Trophoblast cell (in vitro differentiated cells and primary cell): ENCODE results near the gene ABCB1.

ENCODE experiments used
- DNase-seq, 2 donors: peaks; one replicate each; pipeline ENCODE4 v3.0.0-alpha.2; 2016
- H2AFZ ChIP-seq: 2 replicates; pipeline ENCODE4 v1.6.1; 2013; ENCODE audit warnings: low read length, moderate library complexity, mild to moderate bottlenecking; ENCODE audit not compliant: insufficient read depth, poor library complexity
- H2AK5ac ChIP-seq: 2 replicates; pipeline ENCODE4 v1.6.1; 2013; ENCODE audit warnings: mild to moderate bottlenecking, low read length
- H2BK120ac ChIP-seq: 2 replicates; pipeline ENCODE4 v1.6.1; 2013; ENCODE audit warnings: low read length, mild to moderate bottlenecking, moderate library complexity; ENCODE audit not compliant: insufficient read depth, poor library complexity
- H2BK12ac ChIP-seq: 2 replicates; pipeline ENCODE4 v1.6.1; 2013; ENCODE audit warnings: mild to moderate bottlenecking, low read length, moderate library complexity
- H2BK5ac ChIP-seq: 2 replicates; pipeline ENCODE4 v1.6.1; 2013; ENCODE audit warnings: low read length, low read depth, moderate library complexity, mild to moderate bottlenecking; ENCODE audit not compliant: poor library complexity
- H3K14ac ChIP-seq: 2 replicates; pipeline ENCODE4 v1.6.1; 2013; ENCODE audit warnings: mild to moderate bottlenecking, low read length
- H3K18ac ChIP-seq: 2 replicates; pipeline ENCODE4 v1.6.1; 2013; ENCODE audit warnings: mild to moderate bottlenecking, low read length
- H3K23ac ChIP-seq: 2 replicates; pipeline ENCODE4 v1.6.1; 2013; ENCODE audit warnings: low read length
- H3K27ac ChIP-seq: 2 replicates; pipeline ENCODE4 v1.5.1; 2013; ENCODE audit warnings: low read depth, mild to moderate bottlenecking, inconsistent platforms, low read length, moderate library complexity
- H3K27me3 ChIP-seq: 2 replicates; pipeline ENCODE4 v1.6.1; 2013; ENCODE audit warnings: inconsistent platforms, mild to moderate bottlenecking, low read length, moderate library complexity; ENCODE audit not compliant: insufficient read depth
- H3K36me3 ChIP-seq, 2 experiments: 1 replicate in 1 of 2; 2 replicates in 1 of 2; pipeline ENCODE4 v1.6.1; 2013; ENCODE audit warnings: low read length in 2 of 2, mild to moderate bottlenecking in 2 of 2, moderate library complexity in 1 of 2; ENCODE audit not compliant: insufficient read depth in 2 of 2, control insufficient read depth in 1 of 2
- H3K4ac ChIP-seq: 2 replicates; pipeline ENCODE4 v1.6.1; 2013; ENCODE audit warnings: low read depth, mild to moderate bottlenecking, low read length, moderate library complexity
- H3K4me1 ChIP-seq, 2 experiments: 1 replicate in 1 of 2; 2 replicates in 1 of 2; pipeline ENCODE4 v1.6.1; 2013; ENCODE audit warnings: low read length in 2 of 2, mild to moderate bottlenecking in 2 of 2, moderate library complexity in 1 of 2; ENCODE audit not compliant: insufficient read depth in 2 of 2, control insufficient read depth in 1 of 2
- H3K4me2 ChIP-seq: 2 replicates; pipeline ENCODE4 v1.6.1; 2013; ENCODE audit warnings: inconsistent platforms, mild to moderate bottlenecking, low read length, moderate library complexity
- H3K4me3 ChIP-seq: 2 replicates; pipeline ENCODE4 v1.5.1; 2013; ENCODE audit warnings: mild to moderate bottlenecking, low read depth, low read length, inconsistent platforms
- H3K79me1 ChIP-seq: one replicate; pipeline ENCODE4 v1.6.1; 2013; ENCODE audit warnings: low read length
- H3K79me2 ChIP-seq: 2 replicates; pipeline ENCODE4 v1.6.1; 2013; ENCODE audit warnings: low read length, mild to moderate bottlenecking; ENCODE audit not compliant: control insufficient read depth, insufficient read depth, poor library complexity
- H3K9ac ChIP-seq: 2 replicates; pipeline ENCODE4 v1.6.1; 2013; ENCODE audit warnings: mild to moderate bottlenecking, low read length
- H3K9me3 ChIP-seq: 2 replicates; pipeline ENCODE4 v1.6.1; 2013; ENCODE audit warnings: low read depth, mild to moderate bottlenecking, control low read depth, inconsistent platforms, low read length; ENCODE audit not compliant: insufficient read depth
- H4K12ac ChIP-seq: 2 replicates; pipeline ENCODE4 v1.6.1; 2013; ENCODE audit warnings: low read depth, mild to moderate bottlenecking, low read length, moderate library complexity
- H4K8ac ChIP-seq: 2 replicates; pipeline ENCODE4 v1.6.1; 2013; ENCODE audit warnings: low read depth, mild to moderate bottlenecking, low read length, moderate library complexity
- H4K91ac ChIP-seq: one replicate; pipeline ENCODE4 v1.6.1; 2013; ENCODE audit warnings: low read depth, mild to moderate bottlenecking, low read length, moderate library complexity
- WGBS: extraction: QIAGEN DNeasy Blood & Tissue Kit; methylation state at CpG from one replicate; pipeline ENCODE4 v1.1.7; 2013; ENCODE audit warnings: missing lambda C conversion rate; ENCODE audit not compliant: insufficient read length, insufficient coverage; ENCODE audit errors: extremely low coverage; 5-methylcytosine and 5-hydroxymethylcytosine counted together

The ABCB1 gene

DNA sequence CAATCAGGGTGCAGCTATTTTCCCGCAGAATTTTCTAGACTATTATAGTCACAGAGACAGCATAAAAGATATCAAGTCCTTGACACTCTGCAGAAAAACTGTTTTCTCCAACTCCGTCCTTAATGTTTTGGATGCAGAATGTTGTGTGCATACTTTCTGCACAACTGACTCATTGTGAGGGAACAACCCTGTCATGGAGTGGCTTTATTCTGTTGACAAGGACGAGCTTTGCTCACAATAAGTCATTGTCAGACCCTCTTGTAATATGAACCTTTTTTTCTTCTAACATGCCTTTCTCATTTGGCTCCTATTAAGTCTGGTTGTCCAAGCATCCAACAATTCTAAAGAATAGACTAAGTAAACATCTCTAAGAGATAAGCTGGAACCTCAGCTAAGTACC, 142.5 kb downstream of the ABCB1 start:
- no peak overlapping the region for H3K4ac ChIP-seq
- no peak overlapping the region for H2BK120ac ChIP-seq
- no peak overlapping the region for H3K18ac ChIP-seq
- no peak overlapping the region for H2AFZ ChIP-seq
- H2BK12ac ChIP-seq = no peak overlapping the region
- H4K12ac ChIP-seq = no peak overlapping the region
- no peaks in the 10 kb centered on the region for H3K79me2 ChIP-seq
- no peaks in the 10 kb centered on the region for H3K9me3 ChIP-seq
- no peak overlapping the region for H2BK5ac ChIP-seq
- no peak overlapping the region for H3K4me3 ChIP-seq
- H3K36me3 ChIP-seq = no peaks in the 10 kb centered on the region
- H3K4me2 ChIP-seq = no peak overlapping the region
- H2AK5ac ChIP-seq = no peak overlapping the region
- H3K23ac ChIP-seq = no peak overlapping the region
- no peaks in the 10 kb centered on the region for H3K27me3 ChIP-seq
- WGBS = no CpG with 5 or more reads among the region's 3 CpGs
- no peaks in the 10 kb centered on the region for H3K4me1 ChIP-seq
- H3K14ac ChIP-seq = no peak overlapping the region
- DNase-seq = no peak
- H4K8ac ChIP-seq = no peak overlapping the region
- no peaks in the 10 kb centered on the region for H3K79me1 ChIP-seq
- H3K9ac ChIP-seq = no peak overlapping the region
- no peak overlapping the region for H4K91ac ChIP-seq
- no peak overlapping the region for H3K27ac ChIP-seq

DNA sequence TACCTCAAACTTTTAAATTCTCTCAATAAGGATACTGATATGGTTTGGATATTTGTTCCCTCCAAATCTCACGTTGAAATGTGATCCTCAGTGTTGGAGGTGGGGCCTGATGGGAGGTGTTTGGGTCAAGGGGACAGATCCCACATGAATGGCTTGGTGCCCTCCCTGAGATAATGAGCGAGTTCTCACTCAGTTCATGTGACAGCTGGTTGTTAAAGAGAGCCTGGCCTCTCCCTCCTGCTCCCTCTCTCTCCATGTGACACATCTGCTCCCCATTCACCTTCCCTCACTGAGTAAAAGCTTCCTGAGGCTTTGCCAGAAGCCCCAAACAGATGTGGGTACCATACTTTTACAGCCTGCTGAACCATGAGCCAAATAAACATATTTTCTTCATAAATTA, 144.4 kb downstream of the ABCB1 start:
- no peak overlapping the region for H4K91ac ChIP-seq
- no peaks in the 10 kb centered on the region for H3K36me3 ChIP-seq
- H3K14ac ChIP-seq = no peak overlapping the region
- no CpG with 5 or more reads among the region's 2 CpGs for WGBS
- no peak overlapping the region for H3K27ac ChIP-seq
- H2AFZ ChIP-seq = no peak overlapping the region
- DNase-seq = no peak
- H3K4me1 ChIP-seq = no peaks in the 10 kb centered on the region
- no peak overlapping the region for H3K4me2 ChIP-seq
- H3K9ac ChIP-seq = no peak overlapping the region
- no peak overlapping the region for H2BK5ac ChIP-seq
- H3K4me3 ChIP-seq = no peak overlapping the region
- H2BK120ac ChIP-seq = no peak overlapping the region
- no peaks in the 10 kb centered on the region for H3K79me1 ChIP-seq
- no peak overlapping the region for H2BK12ac ChIP-seq
- no peak overlapping the region for H3K18ac ChIP-seq
- no peaks in the 10 kb centered on the region for H3K9me3 ChIP-seq
- H3K79me2 ChIP-seq = no peaks in the 10 kb centered on the region
- H4K12ac ChIP-seq = no peak overlapping the region
- no peaks in the 10 kb centered on the region for H3K27me3 ChIP-seq
- no peak overlapping the region for H4K8ac ChIP-seq
- no peak overlapping the region for H3K4ac ChIP-seq
- no peak overlapping the region for H3K23ac ChIP-seq
- H2AK5ac ChIP-seq = no peak overlapping the region
